Stimulated activated memory B cell treated with anti-CD40 and anti-IgM and Interleukin-4, amounts not matched to agents 10 μg/mL and 1 μg/mL and 100 μg/mL, for 72 hours (primary cell): Measurements from ENCODE around the gene LXN.

Experiments
- ATAC-seq: fragments of 150-1000 bp; cut with Tn5 transposase; 2 replicates; pipeline ENCODE4 v1.10.0; 2021
- H3K27ac Mint-ChIP-seq: one replicate; pipeline ENCODE4 v1.8.0; 2022; ENCODE audit warnings: mild to moderate bottlenecking, mixed read lengths
- H3K27me3 Mint-ChIP-seq: one replicate; pipeline ENCODE4 v1.8.0; 2022; ENCODE audit warnings: mixed read lengths
- H3K36me3 Mint-ChIP-seq: one replicate; pipeline ENCODE4 v1.8.0; 2022; ENCODE audit warnings: mixed read lengths
- H3K4me1 Mint-ChIP-seq: one replicate; pipeline ENCODE4 v1.8.0; 2022; ENCODE audit warnings: mixed read lengths
- H3K4me3 Mint-ChIP-seq: one replicate; pipeline ENCODE4 v1.8.0; 2022; ENCODE audit warnings: mild to moderate bottlenecking, moderate library complexity, mixed read lengths
- H3K9me3 Mint-ChIP-seq: one replicate; pipeline ENCODE4 v1.8.0; 2022; ENCODE audit warnings: mixed read lengths

Gene LXN

GRCh38 chr3:158672215-158673176 is at the start of gene LXN:
TSS of gene LXN (minus strand) at chr3:158672648. CDS start at chr3:158672478, 170 bp downstream.
- H3K9me3 Mint-ChIP-seq: no peaks in the 10 kb centered on the region
- H3K27me3 Mint-ChIP-seq: no peaks in the 10 kb centered on the region
- H3K4me1 Mint-ChIP-seq: peaks cover 17% of the 10 kb centered on the region
- H3K36me3 Mint-ChIP-seq: peaks cover 23% of the 10 kb centered on the region
- H3K4me3 Mint-ChIP-seq: peak within 1 kb of the TSS; percentile 83
- ATAC-seq: peak; percentile 99
- peak within 1 kb of the TSS; percentile 85 for H3K27ac Mint-ChIP-seq

- Mint-ChIP-seq H3K27ac (no peak overlapping the region), H3K9me3 (no peaks in the 10 kb centered on the region), H3K4me3 (no peak overlapping the region), H3K4me1 (peaks cover 16% of the 10 kb centered on the region), H3K36me3 (peaks cover 28% of the 10 kb centered on the region), H3K27me3 (no peaks in the 10 kb centered on the region)
- no peak for ATAC-seq
Measured at GRCh38 chr3:158722108-158722507, 49.7 kb upstream of the LXN start.

GRCh38 chr3:158718490-158719170 is 46.2 kb upstream of the LXN start:
- Mint-ChIP-seq H3K9me3 (no peaks in the 10 kb centered on the region), H3K4me3 (no peak overlapping the region), H3K27me3 (no peaks in the 10 kb centered on the region), H3K36me3 (peaks cover 36% of the 10 kb centered on the region), H3K27ac (no peak overlapping the region), H3K4me1 (peaks cover 16% of the 10 kb centered on the region)
- ATAC-seq: no peak

- peaks cover 12% of the 10 kb centered on the region for H3K4me1 Mint-ChIP-seq
- H3K4me3 Mint-ChIP-seq: no peak overlapping the region
- peaks cover 45% of the 10 kb centered on the region for H3K36me3 Mint-ChIP-seq
- no peaks in the 10 kb centered on the region for H3K9me3 Mint-ChIP-seq
- no peak overlapping the region for H3K27ac Mint-ChIP-seq
- ATAC-seq: no peak
- H3K27me3 Mint-ChIP-seq: no peaks in the 10 kb centered on the region
Measured at GRCh38 chr3:158717576-158717975, 45.1 kb upstream of the LXN start.

GRCh38 chr3:158713094-158713499 is 40.6 kb upstream of the LXN start:
- Mint-ChIP-seq H3K4me3 (no peak overlapping the region), H3K4me1 (peaks cover 15% of the 10 kb centered on the region), H3K27ac (no peak overlapping the region), H3K36me3 (peaks cover 63% of the 10 kb centered on the region), H3K9me3 (no peaks in the 10 kb centered on the region), H3K27me3 (no peaks in the 10 kb centered on the region)
- peak; percentile 36 for ATAC-seq

GRCh38 chr3:158712443-158712842 is 40.0 kb upstream of the LXN start:
- Mint-ChIP-seq H3K4me3 (no peak overlapping the region), H3K36me3 (peaks cover 68% of the 10 kb centered on the region), H3K4me1 (peaks cover 15% of the 10 kb centered on the region), H3K27me3 (no peaks in the 10 kb centered on the region), H3K9me3 (no peaks in the 10 kb centered on the region), H3K27ac (no peak overlapping the region)
- ATAC-seq: no peak

- Mint-ChIP-seq H3K9me3 (no peaks in the 10 kb centered on the region), H3K4me1 (peaks cover 15% of the 10 kb centered on the region), H3K36me3 (peaks cover 69% of the 10 kb centered on the region), H3K27me3 (no peaks in the 10 kb centered on the region), H3K4me3 (no peak overlapping the region), H3K27ac (peak overlapping the region; percentile 27)
- ATAC-seq: no peak
Measured at GRCh38 chr3:158711886-158712285, 39.4 kb upstream of the LXN start.

GRCh38 chr3:158710601-158711000 is 38.2 kb upstream of the LXN start:
- Mint-ChIP-seq H3K27ac (no peak overlapping the region), H3K9me3 (no peaks in the 10 kb centered on the region), H3K4me3 (no peak overlapping the region), H3K36me3 (peaks cover 80% of the 10 kb centered on the region), H3K27me3 (no peaks in the 10 kb centered on the region), H3K4me1 (peaks cover 15% of the 10 kb centered on the region)
- ATAC-seq: no peak

- H3K4me3 Mint-ChIP-seq: no peak overlapping the region
- H3K27ac Mint-ChIP-seq: no peak overlapping the region
- no peak for ATAC-seq
- H3K36me3 Mint-ChIP-seq: peaks cover 80% of the 10 kb centered on the region
- no peaks in the 10 kb centered on the region for H3K9me3 Mint-ChIP-seq
- no peaks in the 10 kb centered on the region for H3K27me3 Mint-ChIP-seq
- peaks cover 15% of the 10 kb centered on the region for H3K4me1 Mint-ChIP-seq
Measured at GRCh38 chr3:158709666-158710083, 37.2 kb upstream of the LXN start.

- Mint-ChIP-seq H3K27ac (no peak overlapping the region), H3K36me3 (peaks cover 46% of the 10 kb centered on the region), H3K9me3 (no peaks in the 10 kb centered on the region), H3K4me3 (no peak overlapping the region), H3K4me1 (no peaks in the 10 kb centered on the region), H3K27me3 (no peaks in the 10 kb centered on the region)
- ATAC-seq: no peak
Measured at GRCh38 chr3:158703566-158703965, 31.1 kb upstream of the LXN start.

GRCh38 chr3:158702815-158703481 is 30.5 kb upstream of the LXN start:
- no peak overlapping the region for H3K27ac Mint-ChIP-seq
- no peaks in the 10 kb centered on the region for H3K9me3 Mint-ChIP-seq
- no peaks in the 10 kb centered on the region for H3K4me1 Mint-ChIP-seq
- no peak overlapping the region for H3K4me3 Mint-ChIP-seq
- H3K36me3 Mint-ChIP-seq: peaks cover 46% of the 10 kb centered on the region
- ATAC-seq: no peak
- H3K27me3 Mint-ChIP-seq: no peaks in the 10 kb centered on the region

GRCh38 chr3:158701420-158702065 is 29.1 kb upstream of the LXN start:
- ATAC-seq: no peak
- peaks cover 35% of the 10 kb centered on the region for H3K36me3 Mint-ChIP-seq
- no peak overlapping the region for H3K4me3 Mint-ChIP-seq
- no peaks in the 10 kb centered on the region for H3K27me3 Mint-ChIP-seq
- H3K4me1 Mint-ChIP-seq: no peaks in the 10 kb centered on the region
- no peak overlapping the region for H3K27ac Mint-ChIP-seq
- H3K9me3 Mint-ChIP-seq: no peaks in the 10 kb centered on the region

GRCh38 chr3:158700559-158700958 is 28.1 kb upstream of the LXN start:
- H3K36me3 Mint-ChIP-seq: peaks cover 27% of the 10 kb centered on the region
- no peaks in the 10 kb centered on the region for H3K4me1 Mint-ChIP-seq
- H3K27ac Mint-ChIP-seq: no peak overlapping the region
- H3K27me3 Mint-ChIP-seq: no peaks in the 10 kb centered on the region
- H3K4me3 Mint-ChIP-seq: no peak overlapping the region
- ATAC-seq: no peak
- H3K9me3 Mint-ChIP-seq: no peaks in the 10 kb centered on the region

GRCh38 chr3:158696618-158697017 is 24.2 kb upstream of the LXN start:
- Mint-ChIP-seq H3K27ac (no peak overlapping the region), H3K4me1 (no peaks in the 10 kb centered on the region), H3K36me3 (peaks cover 40% of the 10 kb centered on the region), H3K9me3 (no peaks in the 10 kb centered on the region), H3K4me3 (no peak overlapping the region), H3K27me3 (no peaks in the 10 kb centered on the region)
- no peak for ATAC-seq
